Astrocyte of the cerebellum (primary cell): ENCODE measurements around the gene NDOR1.

Experiments
- DNase-seq: peaks from one replicate; pipeline ENCODE4 v3.0.0-alpha.2; 2011; ENCODE audit warnings: low read depth
- H3K4me3 ChIP-seq: 2 replicates; pipeline ENCODE4 v1.5.1; 2011; ENCODE audit warnings: mild to moderate bottlenecking, low read depth, low read length, moderate library complexity
- CTCF ChIP-seq: IDR thresholded peaks from 2 replicates; pipeline ENCODE4 v1.5.1; 2012; ENCODE audit warnings: low read length, low read depth, moderate library complexity, mild to moderate bottlenecking; ENCODE audit errors: missing control alignments
- in situ Hi-C: cut with HindIII; loops from 2 replicates; pipeline ENCODE4 v1.10.0; 2017; ENCODE audit warnings: low sequenced_read_pairs

NDOR1 gene

DNA sequence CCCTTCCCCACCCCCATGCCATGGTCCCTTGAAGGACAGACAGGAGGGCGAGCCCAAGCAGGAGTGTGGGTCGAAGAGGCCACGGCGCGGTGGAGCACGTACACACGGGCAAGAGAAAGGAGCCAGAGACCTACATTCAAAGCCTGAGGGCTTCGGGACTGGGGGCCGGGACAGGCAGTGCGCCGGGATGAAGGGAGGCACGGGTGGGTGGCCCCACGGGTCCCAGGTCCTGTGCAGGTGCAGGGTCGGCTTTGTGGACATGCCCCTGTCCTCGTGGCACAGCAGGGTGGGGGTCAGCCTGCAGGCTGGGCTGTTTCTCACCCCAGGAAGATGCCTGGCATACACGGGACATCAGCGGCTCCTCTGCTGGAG, 45.5 kb upstream of the NDOR1 start:
- DNase-seq = no peak
- H3K4me3 ChIP-seq = no peak overlapping the region
- TF ChIP-seq CTCF = no peak
- in situ Hi-C loops = no loop called here

GRCh38 chr9:137160716-137161557, 44.6 kb upstream of the NDOR1 start:
- no peak for TF ChIP-seq CTCF
- no peak for DNase-seq
- H3K4me3 ChIP-seq = no peak overlapping the region
- in situ Hi-C loops = no loop called here

GRCh38 chr9:137161558-137162486, 43.7 kb upstream of the NDOR1 start:
- in situ Hi-C loops = no loop called here
- no peak for DNase-seq
- H3K4me3 ChIP-seq = no peak overlapping the region
- TF ChIP-seq CTCF = no peak

DNA sequence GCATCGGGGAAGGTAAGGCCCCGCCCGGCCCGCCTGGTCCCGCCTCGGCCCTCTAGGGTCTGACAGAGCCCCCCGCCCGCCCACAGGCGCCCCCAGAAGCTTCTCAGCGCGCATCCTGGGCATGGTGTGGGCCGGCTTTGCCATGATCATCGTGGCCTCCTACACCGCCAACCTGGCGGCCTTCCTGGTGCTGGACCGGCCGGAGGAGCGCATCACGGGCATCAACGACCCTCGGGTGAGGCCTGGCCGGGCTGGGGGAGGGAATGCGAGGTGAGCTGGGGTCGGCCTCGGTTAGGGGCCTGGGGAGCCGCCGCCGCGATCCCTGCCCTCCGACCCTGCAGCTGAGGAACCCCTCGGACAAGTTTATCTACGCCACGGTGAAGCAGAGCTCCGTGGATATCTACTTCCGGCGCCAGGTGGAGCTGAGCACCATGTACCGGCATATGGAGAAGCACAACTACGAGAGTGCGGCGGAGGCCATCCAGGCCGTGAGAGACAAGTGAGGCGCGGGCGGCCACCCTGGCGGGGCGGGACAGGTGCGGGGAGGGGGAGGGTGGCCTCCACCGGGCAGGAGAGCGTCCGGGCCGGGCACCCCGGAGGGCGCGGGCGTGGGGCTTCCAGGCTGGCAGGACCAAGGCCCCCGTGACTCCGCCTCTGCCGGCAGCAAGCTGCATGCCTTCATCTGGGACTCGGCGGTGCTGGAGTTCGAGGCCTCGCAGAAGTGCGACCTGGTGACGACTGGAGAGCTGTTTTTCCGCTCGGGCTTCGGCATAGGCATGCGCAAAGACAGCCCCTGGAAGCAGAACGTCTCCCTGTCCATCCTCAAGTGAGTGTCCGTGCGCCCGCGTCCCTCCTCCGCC, 42.8 kb upstream of the NDOR1 start:
- DNase-seq = no peak
- in situ Hi-C loops = no loop called here
- no peak for TF ChIP-seq CTCF
- peak overlapping the region; percentile 10 for H3K4me3 ChIP-seq

GRCh38 chr9:137163365-137163715, 42.2 kb upstream of the NDOR1 start:
- H3K4me3 ChIP-seq = peak overlapping the region; percentile 10
- in situ Hi-C loops = no loop called here
- TF ChIP-seq CTCF = no peak
- DNase-seq = no peak

GRCh38 chr9:137163805-137164204, 41.7 kb upstream of the NDOR1 start:
- in situ Hi-C loops = no loop called here
- no peak for DNase-seq
- no peak overlapping the region for H3K4me3 ChIP-seq
- no peak for TF ChIP-seq CTCF
